ENCODE measurements around the gene MAF. TPM values are rescaled to one million over a fixed set of nuclear protein-coding genes. Genes with fewer than 3 reads are reported as not detected.

Gene MAF
- total RNA-seq, 2 donors from 2014 or later, result 10.9 to 31.3 TPM

DNA sequence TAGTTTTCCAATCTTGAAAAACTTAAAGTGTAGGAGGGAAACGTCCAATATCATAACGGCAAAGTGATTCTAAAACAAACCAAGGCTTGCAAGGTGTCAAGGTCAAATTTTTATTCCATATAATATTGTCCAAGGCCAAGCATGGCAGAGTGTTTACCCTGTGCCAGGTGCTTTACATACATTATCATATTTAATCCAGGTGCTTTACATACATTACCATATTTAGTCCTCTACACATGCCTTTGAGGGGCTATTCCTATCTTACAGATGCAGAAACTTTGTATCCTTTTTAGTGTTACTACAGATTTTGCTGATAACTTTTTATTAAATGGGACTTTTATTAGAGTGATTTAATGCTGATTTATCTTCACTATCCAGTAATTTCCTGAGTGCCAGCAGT is 23.9 kb downstream of the MAF start:
- H3K27ac ChIP-seq, result no peak overlapping the region
- no peaks in the 10 kb centered on the region for H3K4me1 ChIP-seq
- H3K4me3 ChIP-seq, result no peak overlapping the region
- no peaks in the 10 kb centered on the region for H3K9me3 ChIP-seq
- TF ChIP-seq POLR2A (IDR thresholded peaks at IDR 0.05), result no peak
- TF ChIP-seq, protein P1, sequence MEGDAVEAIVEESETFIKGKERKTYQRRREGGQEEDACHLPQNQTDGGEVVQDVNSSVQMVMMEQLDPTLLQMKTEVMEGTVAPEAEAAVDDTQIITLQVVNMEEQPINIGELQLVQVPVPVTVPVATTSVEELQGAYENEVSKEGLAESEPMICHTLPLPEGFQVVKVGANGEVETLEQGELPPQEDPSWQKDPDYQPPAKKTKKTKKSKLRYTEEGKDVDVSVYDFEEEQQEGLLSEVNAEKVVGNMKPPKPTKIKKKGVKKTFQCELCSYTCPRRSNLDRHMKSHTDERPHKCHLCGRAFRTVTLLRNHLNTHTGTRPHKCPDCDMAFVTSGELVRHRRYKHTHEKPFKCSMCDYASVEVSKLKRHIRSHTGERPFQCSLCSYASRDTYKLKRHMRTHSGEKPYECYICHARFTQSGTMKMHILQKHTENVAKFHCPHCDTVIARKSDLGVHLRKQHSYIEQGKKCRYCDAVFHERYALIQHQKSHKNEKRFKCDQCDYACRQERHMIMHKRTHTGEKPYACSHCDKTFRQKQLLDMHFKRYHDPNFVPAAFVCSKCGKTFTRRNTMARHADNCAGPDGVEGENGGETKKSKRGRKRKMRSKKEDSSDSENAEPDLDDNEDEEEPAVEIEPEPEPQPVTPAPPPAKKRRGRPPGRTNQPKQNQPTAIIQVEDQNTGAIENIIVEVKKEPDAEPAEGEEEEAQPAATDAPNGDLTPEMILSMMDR (IDR thresholded peaks at IDR 0.05), result no peak
- WGBS, 2 donors, result 20 to 31% methylated on average over 2 of the region's 2 CpGs
- no peak for DNase-seq
- H3K36me3 ChIP-seq (replicated peaks in 1 of 2; ENCODE audit: insufficient read depth in 1 of 2, low read depth in 2 of 2), result no peaks in the 10 kb centered on the region
- no peak for ATAC-seq
- H3K27me3 ChIP-seq, result no peaks in the 10 kb centered on the region
- intact Hi-C loops (cut with DNase I), result no loop called here

DNA sequence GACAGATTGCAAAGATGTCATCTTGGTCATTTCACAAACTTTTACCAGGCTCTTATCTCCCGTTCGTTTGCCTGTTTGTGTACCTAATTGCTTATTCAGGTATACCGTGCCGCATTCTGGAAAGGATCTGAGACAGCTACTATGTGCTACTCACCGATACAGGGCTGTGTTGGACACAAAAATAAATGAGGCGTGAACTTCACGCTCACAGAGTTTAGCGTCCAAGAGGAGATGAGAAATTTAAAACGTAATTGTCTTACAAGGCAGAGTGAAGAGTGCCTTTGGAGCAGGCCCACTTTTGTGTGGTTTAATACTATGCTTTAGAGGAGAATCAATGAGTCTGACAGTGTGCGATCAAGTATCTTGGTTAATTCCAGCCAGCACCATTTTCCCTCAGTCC is 26.7 kb downstream of the MAF start:
- DNase-seq, result no peak
- H3K4me3 ChIP-seq, result no peak overlapping the region
- no peaks in the 10 kb centered on the region for H3K9me3 ChIP-seq
- intact Hi-C loops (cut with DNase I), result no loop called here
- no peaks in the 10 kb centered on the region for H3K4me1 ChIP-seq
- no peak overlapping the region for H3K27ac ChIP-seq
- H3K27me3 ChIP-seq, result peaks cover 0 to 8% of the 10 kb centered on the region in 2 donors
- WGBS, 2 donors, result 65 to 77% methylated on average over 10 of the region's 10 CpGs
- ATAC-seq, result no peak
- TF ChIP-seq, protein P1 (IDR thresholded peaks at IDR 0.05), result no peak
- TF ChIP-seq POLR2A (IDR thresholded peaks at IDR 0.05), result no peak
- H3K36me3 ChIP-seq (replicated peaks in 1 of 2; ENCODE audit: insufficient read depth in 1 of 2, low read depth in 2 of 2), result no peaks in the 10 kb centered on the region

DNA sequence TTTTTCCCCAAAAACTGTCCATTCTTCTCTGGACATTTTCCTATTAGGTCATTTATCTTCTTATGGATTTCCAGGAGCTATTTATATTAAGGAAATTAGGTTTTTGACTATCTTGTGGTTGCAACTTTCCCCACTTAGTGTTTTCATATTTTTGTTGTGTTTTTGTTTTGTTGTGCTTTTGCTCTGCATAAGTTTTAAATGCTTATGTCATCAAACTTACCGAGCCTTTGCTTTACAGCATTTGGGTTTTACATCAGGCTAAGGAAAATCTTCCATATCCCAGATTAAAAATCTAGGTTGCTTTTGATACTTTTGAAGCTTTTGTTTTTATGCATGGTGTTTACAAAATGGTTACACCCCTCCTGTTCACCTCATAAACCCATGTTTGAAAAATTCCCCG is 27.5 kb downstream of the MAF start:
- no peak for DNase-seq
- peaks cover 0 to 8% of the 10 kb centered on the region in 2 donors for H3K27me3 ChIP-seq
- H3K9me3 ChIP-seq, result no peaks in the 10 kb centered on the region
- TF ChIP-seq POLR2A (IDR thresholded peaks at IDR 0.05), result no peak
- TF ChIP-seq, protein P1 (IDR thresholded peaks at IDR 0.05), result no peak
- ATAC-seq, result no peak
- no peaks in the 10 kb centered on the region for H3K4me1 ChIP-seq
- no peaks in the 10 kb centered on the region for H3K36me3 ChIP-seq (replicated peaks in 1 of 2; ENCODE audit: insufficient read depth in 1 of 2, low read depth in 2 of 2)
- H3K27ac ChIP-seq, result no peak overlapping the region
- intact Hi-C loops (cut with DNase I), result no loop called here
- 62 to 63% methylated on average over 2 of the region's 2 CpGs for WGBS, 2 donors
- H3K4me3 ChIP-seq, result no peak overlapping the region

GRCh38 chr16:79571903-79572535 is 28.5 kb downstream of the MAF start:
- DNase-seq, result no peak
- Histone ChIP-seq H3K9me3 (no peaks in the 10 kb centered on the region), H3K27me3 (peaks cover 0 to 8% of the 10 kb centered on the region in 2 donors), H3K4me1 (no peaks in the 10 kb centered on the region), H3K36me3 (replicated peaks in 1 of 2; ENCODE audit: insufficient read depth in 1 of 2, low read depth in 2 of 2) (no peaks in the 10 kb centered on the region), H3K27ac (no peak overlapping the region), H3K4me3 (no peak overlapping the region)
- intact Hi-C loops (cut with DNase I), result no loop called here
- ATAC-seq, result no peak
- no peak for TF ChIP-seq POLR2A (IDR thresholded peaks at IDR 0.05)
- TF ChIP-seq, protein P1 (IDR thresholded peaks at IDR 0.05), result no peak
- 33 to 40% methylated on average over 9 of the region's 9 CpGs for WGBS, 2 donors

Data from body of pancreas (tissue), 4 donors.